HG02970 (cell line): ENCODE measurements around the gene ZKSCAN5.
"Not testable (repeated sequence)": the region's sequence is repeated elsewhere in the genome, so short reads cannot be mapped to it uniquely, and the experiment has no call there.

Experiments
- ATAC-seq: cut with Tn5 transposase; IDR thresholded peaks from one replicate; pipeline ENCODE4 v1.9.1; 2021; ENCODE audit warnings: mild to moderate bottlenecking, moderate library complexity, moderate number of reproducible peaks; ENCODE audit not compliant: unreplicated experiment, low FRiP score

Gene ZKSCAN5

GRCh38 chr7:99579956-99580777 is 75.7 kb downstream of the ZKSCAN5 start:
- ATAC-seq = no peak

- ATAC-seq = not testable (repeated sequence)
These were observed 76.4 kb downstream of the ZKSCAN5 start for GRCh38 chr7:99580778-99581332.
